Neural cell (in vitro differentiated cells): Measurements from ENCODE around the gene PAK4. TPM values are rescaled to one million over a fixed set of nuclear protein-coding genes. Genes with fewer than 3 reads are reported as not detected.
A peak's percentile ranks its signal among the peaks of the same experiment; 100 is the strongest.

Experiments used
- H2AFZ ChIP-seq: fragments of 200-600, 300-800 bp; sonication (generic), shearing (Covaris generic); 2 replicates; pipeline ENCODE4 v1.6.0; 2014; ENCODE audit warnings: low read depth, mild to moderate bottlenecking, antibody characterized with exemption, low read length, moderate library complexity
- H3F3A ChIP-seq: fragments of 200-600 bp; shearing (Covaris generic); 2 replicates; pipeline ENCODE4 v1.6.1; 2016; ENCODE audit warnings: mild to moderate bottlenecking, moderate library complexity, mixed read lengths, antibody characterized with exemption, low read length; ENCODE audit not compliant: insufficient read depth, poor library complexity, severe bottlenecking
- H3K27ac ChIP-seq: fragments of 200-600, 300-800 bp; sonication (generic), shearing (Covaris generic); 2 replicates; pipeline ENCODE4 v1.5.1; 2014; ENCODE audit warnings: mild to moderate bottlenecking, low read length, moderate library complexity
- H3K27me3 ChIP-seq: fragments of 300-800, 200-600 bp; sonication (generic), shearing (Covaris generic); 2 replicates; pipeline ENCODE4 v1.6.0; 2014; ENCODE audit warnings: mild to moderate bottlenecking, low read depth, low read length, moderate library complexity; ENCODE audit not compliant: insufficient read depth
- H3K36me3 ChIP-seq: fragments of 300-800, 200-600 bp; sonication (generic), shearing (Covaris generic); 2 replicates; pipeline ENCODE4 v1.5.1; 2014; ENCODE audit warnings: mild to moderate bottlenecking, antibody characterized with exemption, low read length, moderate library complexity; ENCODE audit not compliant: insufficient read depth
- H3K4me2 ChIP-seq: fragments of 300-800, 200-600 bp; sonication (generic), shearing (Covaris generic); 2 replicates; pipeline ENCODE4 v1.6.0; 2014; ENCODE audit warnings: mild to moderate bottlenecking, low read length
- H3K4me3 ChIP-seq: fragments of 300-800, 200-600 bp; sonication (generic), shearing (Covaris generic); 2 replicates; pipeline ENCODE4 v1.5.1; 2014; ENCODE audit warnings: mild to moderate bottlenecking, low read length, moderate library complexity
- H3K79me2 ChIP-seq: fragments of 200-600 bp; shearing (Covaris generic); replicated peaks from 2 replicates; pipeline ENCODE4 v1.6.0; 2014; ENCODE audit warnings: mild to moderate bottlenecking, low read length, moderate library complexity; ENCODE audit not compliant: insufficient read depth
- H3K9ac ChIP-seq: fragments of 300-800, 200-600 bp; sonication (generic), shearing (Covaris generic); 2 replicates; pipeline ENCODE4 v1.6.1; 2016; ENCODE audit warnings: mild to moderate bottlenecking, low read length, mixed read lengths
- H3K9me2 ChIP-seq: fragments of 200-600 bp; shearing (Covaris generic); 2 replicates; pipeline ENCODE4 v1.6.1; 2016; ENCODE audit warnings: mild to moderate bottlenecking, low read length, mixed read lengths; ENCODE audit not compliant: insufficient read depth
- H3K9me3 ChIP-seq: fragments of 200-600, 300-800 bp; sonication (generic), shearing (Covaris generic); 2 replicates; pipeline ENCODE4 v1.6.1; 2016; ENCODE audit warnings: mild to moderate bottlenecking, mixed run types, low read length, moderate library complexity, mixed read lengths
- H4K20me1 ChIP-seq: fragments of 200-600 bp; shearing (Covaris generic); 2 replicates; pipeline ENCODE4 v1.6.1; 2016; ENCODE audit warnings: mild to moderate bottlenecking, mixed run types; ENCODE audit not compliant: insufficient read depth
- EP300 ChIP-seq: fragments of 450-650 bp; conservative IDR thresholded peaks from 2 replicates; pipeline ENCODE4 v1.6.1; 2014; ENCODE audit warnings: antibody characterized with exemption, mild to moderate bottlenecking, moderate library complexity; ENCODE audit not compliant: poor library complexity, severe bottlenecking
- EZH2 ChIP-seq: fragments of 200-600, 300-800 bp; shearing (Covaris generic), sonication (generic); IDR thresholded peaks from 2 replicates; pipeline ENCODE4 v1.6.1; 2014; ENCODE audit warnings: antibody characterized with exemption, low read length, borderline replicate concordance, mild to moderate bottlenecking; ENCODE audit not compliant: insufficient read depth, poor library complexity, severe bottlenecking
- MXI1 ChIP-seq: fragments of 450-650 bp; conservative IDR thresholded peaks from 2 replicates; pipeline ENCODE4 v1.6.1; 2014; ENCODE audit warnings: antibody characterized with exemption, mild to moderate bottlenecking; ENCODE audit not compliant: poor library complexity, severe bottlenecking
- POLR2AphosphoS5 ChIP-seq: IDR thresholded peaks from 2 replicates; pipeline ENCODE4 v1.6.1; 2012
- RAD21 ChIP-seq: fragments of 450-650 bp; conservative IDR thresholded peaks from 2 replicates; pipeline ENCODE4 v1.6.1; 2014; ENCODE audit warnings: antibody characterized with exemption, mild to moderate bottlenecking, moderate library complexity
- SMC3 ChIP-seq: fragments of 450-650 bp; conservative IDR thresholded peaks from 2 replicates; pipeline ENCODE4 v1.6.1; 2014; ENCODE audit warnings: antibody characterized with exemption, mild to moderate bottlenecking, moderate library complexity; ENCODE audit not compliant: poor library complexity
- TAF1 ChIP-seq: IDR thresholded peaks from 2 replicates; pipeline ENCODE4 v1.6.1; 2012; ENCODE audit warnings: low read depth
- polyA plus RNA-seq: library from polyadenylated mRNA; depleted of rRNA; stranded (reverse); fragments of >200 nt; gene quantifications from 2 replicates; pipeline ENCODE4 v1.2.3, GENCODE V29; 2014
- TF ChIP-seq, protein P1 (sequence below): fragments of 450-650 bp; IDR thresholded peaks from 2 replicates; pipeline ENCODE4 v1.5.1; 2014; ENCODE audit warnings: antibody characterized with exemption, mild to moderate bottlenecking, moderate library complexity; ENCODE audit not compliant: poor library complexity, severe bottlenecking
- TF ChIP-seq, protein P2 (sequence below): IDR thresholded peaks from 2 replicates; pipeline ENCODE4 v1.6.1; 2012; ENCODE audit warnings: borderline replicate concordance

The PAK4 gene
- polyA plus RNA-seq, 1 donor from 2014 or later = 5.4 TPM

DNA sequence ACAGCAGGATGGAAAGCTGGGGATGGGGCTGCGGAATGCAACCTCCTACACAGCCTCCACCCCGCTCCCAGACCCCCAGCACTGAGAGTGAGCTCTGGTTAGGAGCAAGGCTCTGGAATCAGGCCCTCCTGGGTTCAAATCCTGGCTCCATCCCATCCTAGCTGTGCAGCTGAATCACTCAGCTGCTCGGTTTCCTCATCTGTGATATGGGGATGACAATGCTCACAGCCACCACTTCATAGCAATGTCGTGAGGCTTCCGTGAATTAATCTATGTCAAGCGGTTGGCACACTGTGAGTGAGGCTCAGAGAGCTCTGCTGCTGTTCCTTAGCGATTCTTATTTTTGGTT lies 40.9 kb upstream of the PAK4 start:
- H2AFZ ChIP-seq = no peak overlapping the region
- H4K20me1 ChIP-seq = no peaks in the 10 kb centered on the region
- no peaks in the 10 kb centered on the region for H3K79me2 ChIP-seq
- H3K27me3 ChIP-seq = peaks cover 38% of the 10 kb centered on the region
- H3K9me3 ChIP-seq = no peaks in the 10 kb centered on the region
- no peak for TF ChIP-seq RAD21
- TF ChIP-seq EZH2 = no peak
- TF ChIP-seq POLR2AphosphoS5 = no peak
- no peak for TF ChIP-seq TAF1
- no peak for TF ChIP-seq EP300
- no peak overlapping the region for H3K27ac ChIP-seq
- no peak overlapping the region for H3K4me2 ChIP-seq
- H3K9ac ChIP-seq = no peak overlapping the region
- no peaks in the 10 kb centered on the region for H3K36me3 ChIP-seq
- no peaks in the 10 kb centered on the region for H3K9me2 ChIP-seq
- H3K4me3 ChIP-seq = peak overlapping the region; percentile 58
- no peaks in the 10 kb centered on the region for H3F3A ChIP-seq

DNA sequence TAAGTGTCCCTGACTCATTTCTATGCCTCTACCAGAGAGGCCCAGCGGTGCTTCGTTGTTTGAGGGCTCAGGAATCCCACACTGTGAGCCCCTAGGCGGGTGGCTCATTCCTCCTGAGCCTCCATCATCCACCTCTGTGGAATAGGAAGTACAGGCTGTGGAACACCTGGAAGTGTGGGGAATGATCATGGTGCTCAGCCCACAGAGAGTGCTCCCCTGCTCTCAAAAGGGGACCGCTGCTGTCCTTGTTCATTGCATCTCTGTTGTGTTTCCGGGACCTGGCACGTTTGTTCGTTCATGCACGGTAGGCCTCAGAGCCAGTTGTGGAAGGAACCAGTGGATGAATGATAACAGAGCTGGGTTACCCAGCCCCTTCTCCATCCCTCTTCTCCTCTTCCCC lies 40.2 kb upstream of the PAK4 start:
- no peak overlapping the region for H3K27ac ChIP-seq
- no peaks in the 10 kb centered on the region for H3K36me3 ChIP-seq
- peaks cover 38% of the 10 kb centered on the region for H3K27me3 ChIP-seq
- no peak overlapping the region for H3K4me2 ChIP-seq
- no peaks in the 10 kb centered on the region for H3K9me2 ChIP-seq
- H2AFZ ChIP-seq = no peak overlapping the region
- H3F3A ChIP-seq = no peaks in the 10 kb centered on the region
- TF ChIP-seq, protein P1, sequence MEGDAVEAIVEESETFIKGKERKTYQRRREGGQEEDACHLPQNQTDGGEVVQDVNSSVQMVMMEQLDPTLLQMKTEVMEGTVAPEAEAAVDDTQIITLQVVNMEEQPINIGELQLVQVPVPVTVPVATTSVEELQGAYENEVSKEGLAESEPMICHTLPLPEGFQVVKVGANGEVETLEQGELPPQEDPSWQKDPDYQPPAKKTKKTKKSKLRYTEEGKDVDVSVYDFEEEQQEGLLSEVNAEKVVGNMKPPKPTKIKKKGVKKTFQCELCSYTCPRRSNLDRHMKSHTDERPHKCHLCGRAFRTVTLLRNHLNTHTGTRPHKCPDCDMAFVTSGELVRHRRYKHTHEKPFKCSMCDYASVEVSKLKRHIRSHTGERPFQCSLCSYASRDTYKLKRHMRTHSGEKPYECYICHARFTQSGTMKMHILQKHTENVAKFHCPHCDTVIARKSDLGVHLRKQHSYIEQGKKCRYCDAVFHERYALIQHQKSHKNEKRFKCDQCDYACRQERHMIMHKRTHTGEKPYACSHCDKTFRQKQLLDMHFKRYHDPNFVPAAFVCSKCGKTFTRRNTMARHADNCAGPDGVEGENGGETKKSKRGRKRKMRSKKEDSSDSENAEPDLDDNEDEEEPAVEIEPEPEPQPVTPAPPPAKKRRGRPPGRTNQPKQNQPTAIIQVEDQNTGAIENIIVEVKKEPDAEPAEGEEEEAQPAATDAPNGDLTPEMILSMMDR = no peak
- TF ChIP-seq, protein P2, sequence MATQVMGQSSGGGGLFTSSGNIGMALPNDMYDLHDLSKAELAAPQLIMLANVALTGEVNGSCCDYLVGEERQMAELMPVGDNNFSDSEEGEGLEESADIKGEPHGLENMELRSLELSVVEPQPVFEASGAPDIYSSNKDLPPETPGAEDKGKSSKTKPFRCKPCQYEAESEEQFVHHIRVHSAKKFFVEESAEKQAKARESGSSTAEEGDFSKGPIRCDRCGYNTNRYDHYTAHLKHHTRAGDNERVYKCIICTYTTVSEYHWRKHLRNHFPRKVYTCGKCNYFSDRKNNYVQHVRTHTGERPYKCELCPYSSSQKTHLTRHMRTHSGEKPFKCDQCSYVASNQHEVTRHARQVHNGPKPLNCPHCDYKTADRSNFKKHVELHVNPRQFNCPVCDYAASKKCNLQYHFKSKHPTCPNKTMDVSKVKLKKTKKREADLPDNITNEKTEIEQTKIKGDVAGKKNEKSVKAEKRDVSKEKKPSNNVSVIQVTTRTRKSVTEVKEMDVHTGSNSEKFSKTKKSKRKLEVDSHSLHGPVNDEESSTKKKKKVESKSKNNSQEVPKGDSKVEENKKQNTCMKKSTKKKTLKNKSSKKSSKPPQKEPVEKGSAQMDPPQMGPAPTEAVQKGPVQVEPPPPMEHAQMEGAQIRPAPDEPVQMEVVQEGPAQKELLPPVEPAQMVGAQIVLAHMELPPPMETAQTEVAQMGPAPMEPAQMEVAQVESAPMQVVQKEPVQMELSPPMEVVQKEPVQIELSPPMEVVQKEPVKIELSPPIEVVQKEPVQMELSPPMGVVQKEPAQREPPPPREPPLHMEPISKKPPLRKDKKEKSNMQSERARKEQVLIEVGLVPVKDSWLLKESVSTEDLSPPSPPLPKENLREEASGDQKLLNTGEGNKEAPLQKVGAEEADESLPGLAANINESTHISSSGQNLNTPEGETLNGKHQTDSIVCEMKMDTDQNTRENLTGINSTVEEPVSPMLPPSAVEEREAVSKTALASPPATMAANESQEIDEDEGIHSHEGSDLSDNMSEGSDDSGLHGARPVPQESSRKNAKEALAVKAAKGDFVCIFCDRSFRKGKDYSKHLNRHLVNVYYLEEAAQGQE = no peak
- no peak for TF ChIP-seq RAD21
- TF ChIP-seq SMC3 = no peak
- no peak for TF ChIP-seq EP300
- no peak for TF ChIP-seq MXI1
- TF ChIP-seq POLR2AphosphoS5 = no peak
- TF ChIP-seq TAF1 = no peak
- TF ChIP-seq EZH2 = no peak
- no peaks in the 10 kb centered on the region for H3K9me3 ChIP-seq
- no peak overlapping the region for H3K9ac ChIP-seq
- no peaks in the 10 kb centered on the region for H3K79me2 ChIP-seq
- H3K4me3 ChIP-seq = no peak overlapping the region
- no peaks in the 10 kb centered on the region for H4K20me1 ChIP-seq

DNA sequence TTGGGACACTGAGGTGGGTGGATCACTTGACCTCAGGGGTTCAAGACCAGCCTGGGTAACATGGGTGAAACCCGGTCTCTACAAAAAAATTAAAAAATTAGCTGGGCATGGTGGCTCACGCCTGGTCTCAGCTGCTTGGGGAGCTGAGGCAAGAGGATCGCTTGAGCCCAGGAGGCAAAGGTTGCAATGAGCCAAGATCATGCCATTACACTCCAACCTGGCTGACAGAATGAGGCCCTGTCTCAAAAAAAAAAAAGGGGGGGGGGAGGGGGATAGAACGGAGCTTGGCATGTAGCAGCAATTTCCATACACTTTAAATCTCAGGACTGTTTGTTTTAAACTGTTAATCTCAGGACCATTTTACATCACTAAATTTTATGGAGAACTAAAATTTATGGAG lies 39.2 kb upstream of the PAK4 start:
- H3K79me2 ChIP-seq = no peaks in the 10 kb centered on the region
- H3K4me3 ChIP-seq = no peak overlapping the region
- H3K9me3 ChIP-seq = no peaks in the 10 kb centered on the region
- TF ChIP-seq EP300 (no peak), POLR2AphosphoS5 (no peak), MXI1 (no peak)
- TF ChIP-seq, protein P1 = no peak
- H3K36me3 ChIP-seq = no peaks in the 10 kb centered on the region
- no peaks in the 10 kb centered on the region for H3K9me2 ChIP-seq
- H4K20me1 ChIP-seq = no peaks in the 10 kb centered on the region
- H3K9ac ChIP-seq = no peak overlapping the region
- no peaks in the 10 kb centered on the region for H3F3A ChIP-seq
- no peak overlapping the region for H3K27ac ChIP-seq
- peaks cover 38% of the 10 kb centered on the region for H3K27me3 ChIP-seq
- no peak overlapping the region for H2AFZ ChIP-seq
- H3K4me2 ChIP-seq = no peak overlapping the region
